ENCODE results near the gene SMTNL2.

The SMTNL2 gene

GRCh38 chr17:4584101-4584916 lies at the start of gene SMTNL2:
Gene SMTNL2, plus strand, starts transcription at chr17:4584529. Its CDS starts 77 bp downstream, at chr17:4584606.
- DNase-seq: no peak

GRCh38 chr17:4534928-4535666 lies 49.2 kb upstream of the SMTNL2 start:
- DNase-seq: no peak

- DNase-seq: no peak
These were observed 48.6 kb upstream of the SMTNL2 start for GRCh38 chr17:4535667-4536258.

- no peak for DNase-seq
These were observed 48.0 kb upstream of the SMTNL2 start for GRCh38 chr17:4536259-4536741.

GRCh38 chr17:4536742-4537411 lies 47.5 kb upstream of the SMTNL2 start:
- DNase-seq: no peak

- no peak for DNase-seq
These were observed 46.7 kb upstream of the SMTNL2 start for GRCh38 chr17:4537451-4538235.

- no peak for DNase-seq
These were observed 45.9 kb upstream of the SMTNL2 start for GRCh38 chr17:4538236-4539002.

- no peak for DNase-seq
These were observed 45.3 kb upstream of the SMTNL2 start for GRCh38 chr17:4539025-4539424.

- no peak for DNase-seq
These were observed 44.6 kb upstream of the SMTNL2 start for GRCh38 chr17:4539576-4540223.

- DNase-seq: no peak
These were observed 44.1 kb upstream of the SMTNL2 start for GRCh38 chr17:4540224-4540651.

GRCh38 chr17:4540687-4541327 lies 43.5 kb upstream of the SMTNL2 start:
- no peak for DNase-seq

GRCh38 chr17:4541328-4542002 lies 42.9 kb upstream of the SMTNL2 start:
- no peak for DNase-seq

- DNase-seq: no peak
These were observed 42.2 kb upstream of the SMTNL2 start for GRCh38 chr17:4542003-4542725.

- no peak for DNase-seq
These were observed 41.6 kb upstream of the SMTNL2 start for GRCh38 chr17:4542726-4543191.

GRCh38 chr17:4543557-4544026 lies 40.7 kb upstream of the SMTNL2 start:
- DNase-seq: no peak

GRCh38 chr17:4544135-4544950 lies 40.0 kb upstream of the SMTNL2 start:
- DNase-seq: no peak

GRCh38 chr17:4544951-4545216 lies 39.4 kb upstream of the SMTNL2 start:
- DNase-seq: no peak
